ENCODE measurements around the gene PCGF1. TPM values are rescaled to one million over a fixed set of nuclear protein-coding genes. Genes with fewer than 3 reads are reported as not detected.
A peak's percentile ranks its signal among the peaks of the same experiment; 100 is the strongest.

The PCGF1 gene
- total and polyA plus RNA-seq, 2 of the 13 experiments (the other 11 are each of a cell fraction or from before 2014, with no cell fraction given) = 20.4 to 22.6 TPM

DNA sequence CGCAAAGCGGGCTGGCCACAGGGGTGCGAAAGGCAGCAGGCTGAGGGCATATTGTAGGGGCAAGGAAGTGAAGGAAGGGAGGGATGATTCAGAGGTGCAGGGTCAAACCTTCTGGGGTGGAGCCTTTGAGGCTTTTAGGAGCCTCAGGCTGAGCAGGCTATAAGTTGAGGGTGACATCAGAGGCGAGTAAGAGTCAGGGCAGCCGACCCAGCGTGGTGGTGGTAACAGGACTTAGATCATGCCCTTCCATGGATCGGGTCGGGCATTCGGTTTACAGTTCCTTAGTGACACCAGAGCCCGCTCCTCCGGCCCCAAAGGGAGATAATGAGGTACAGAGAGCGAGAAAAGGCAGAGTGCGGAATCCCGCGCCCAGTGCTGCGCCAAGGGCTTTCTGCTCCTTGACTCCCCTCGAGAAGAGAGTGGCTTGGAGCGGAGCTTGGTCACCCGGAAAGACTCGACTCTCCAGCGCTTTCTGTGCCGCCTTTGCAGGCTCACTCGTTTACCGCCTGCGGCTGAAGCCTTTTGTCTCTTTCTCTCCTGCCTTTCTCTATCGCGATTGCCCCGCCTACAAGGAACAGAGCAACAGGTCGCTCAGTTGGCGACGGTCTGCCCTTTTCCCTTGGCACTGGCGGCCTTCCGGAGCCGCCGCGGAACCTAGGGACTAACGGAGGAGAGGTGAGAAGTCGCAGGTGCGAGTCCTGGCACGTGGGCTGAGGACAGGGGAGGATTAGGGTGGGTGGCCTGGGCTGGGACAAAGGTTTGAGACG, 8.8 kb downstream of the PCGF1 start (continued):
- TF ChIP-seq, protein P1, sequence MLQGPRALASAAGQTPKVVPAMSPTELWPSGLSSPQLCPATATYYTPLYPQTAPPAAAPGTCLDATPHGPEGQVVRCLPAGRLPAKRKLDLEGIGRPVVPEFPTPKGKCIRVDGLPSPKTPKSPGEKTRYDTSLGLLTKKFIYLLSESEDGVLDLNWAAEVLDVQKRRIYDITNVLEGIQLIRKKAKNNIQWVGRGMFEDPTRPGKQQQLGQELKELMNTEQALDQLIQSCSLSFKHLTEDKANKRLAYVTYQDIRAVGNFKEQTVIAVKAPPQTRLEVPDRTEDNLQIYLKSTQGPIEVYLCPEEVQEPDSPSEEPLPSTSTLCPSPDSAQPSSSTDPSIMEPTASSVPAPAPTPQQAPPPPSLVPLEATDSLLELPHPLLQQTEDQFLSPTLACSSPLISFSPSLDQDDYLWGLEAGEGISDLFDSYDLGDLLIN (CRISPR knock-in tag; IDR thresholded peaks at IDR 0.05; ENCODE audit: borderline replicate concordance) = no peak
- TF ChIP-seq ATAD3A (CRISPR knock-in tag; IDR thresholded peaks at IDR 0.05) (no peak), ZNF550 (CRISPR knock-in tag; IDR thresholded peaks at IDR 0.05; ENCODE audit: borderline replicate concordance) (no peak), PAF1 (CRISPR knock-in tag; IDR thresholded peaks at IDR 0.05) (peak; percentile 64; the same call in 1 of the 2 replicates), ZNF577 (CRISPR knock-in tag; IDR thresholded peaks at IDR 0.05; ENCODE audit: borderline replicate concordance, low read depth) (no peak), CREM (IDR thresholded peaks at IDR 0.05) (no peak), CREM (CRISPR knock-in tag; IDR thresholded peaks at IDR 0.05) (no peak), NBN (conservative IDR thresholded peaks at IDR 0.05) (no peak), SALL1 (CRISPR knock-in tag; IDR thresholded peaks at IDR 0.05) (0 out of 2 replicates have a peak, but pooled peaks have one; percentile 9), ETV6 (CRISPR knock-in tag; conservative IDR thresholded peaks at IDR 0.05) (no peak), KDM4B (CRISPR knock-in tag; IDR thresholded peaks at IDR 0.05) (no peak)
- TF ChIP-seq, protein P2, sequence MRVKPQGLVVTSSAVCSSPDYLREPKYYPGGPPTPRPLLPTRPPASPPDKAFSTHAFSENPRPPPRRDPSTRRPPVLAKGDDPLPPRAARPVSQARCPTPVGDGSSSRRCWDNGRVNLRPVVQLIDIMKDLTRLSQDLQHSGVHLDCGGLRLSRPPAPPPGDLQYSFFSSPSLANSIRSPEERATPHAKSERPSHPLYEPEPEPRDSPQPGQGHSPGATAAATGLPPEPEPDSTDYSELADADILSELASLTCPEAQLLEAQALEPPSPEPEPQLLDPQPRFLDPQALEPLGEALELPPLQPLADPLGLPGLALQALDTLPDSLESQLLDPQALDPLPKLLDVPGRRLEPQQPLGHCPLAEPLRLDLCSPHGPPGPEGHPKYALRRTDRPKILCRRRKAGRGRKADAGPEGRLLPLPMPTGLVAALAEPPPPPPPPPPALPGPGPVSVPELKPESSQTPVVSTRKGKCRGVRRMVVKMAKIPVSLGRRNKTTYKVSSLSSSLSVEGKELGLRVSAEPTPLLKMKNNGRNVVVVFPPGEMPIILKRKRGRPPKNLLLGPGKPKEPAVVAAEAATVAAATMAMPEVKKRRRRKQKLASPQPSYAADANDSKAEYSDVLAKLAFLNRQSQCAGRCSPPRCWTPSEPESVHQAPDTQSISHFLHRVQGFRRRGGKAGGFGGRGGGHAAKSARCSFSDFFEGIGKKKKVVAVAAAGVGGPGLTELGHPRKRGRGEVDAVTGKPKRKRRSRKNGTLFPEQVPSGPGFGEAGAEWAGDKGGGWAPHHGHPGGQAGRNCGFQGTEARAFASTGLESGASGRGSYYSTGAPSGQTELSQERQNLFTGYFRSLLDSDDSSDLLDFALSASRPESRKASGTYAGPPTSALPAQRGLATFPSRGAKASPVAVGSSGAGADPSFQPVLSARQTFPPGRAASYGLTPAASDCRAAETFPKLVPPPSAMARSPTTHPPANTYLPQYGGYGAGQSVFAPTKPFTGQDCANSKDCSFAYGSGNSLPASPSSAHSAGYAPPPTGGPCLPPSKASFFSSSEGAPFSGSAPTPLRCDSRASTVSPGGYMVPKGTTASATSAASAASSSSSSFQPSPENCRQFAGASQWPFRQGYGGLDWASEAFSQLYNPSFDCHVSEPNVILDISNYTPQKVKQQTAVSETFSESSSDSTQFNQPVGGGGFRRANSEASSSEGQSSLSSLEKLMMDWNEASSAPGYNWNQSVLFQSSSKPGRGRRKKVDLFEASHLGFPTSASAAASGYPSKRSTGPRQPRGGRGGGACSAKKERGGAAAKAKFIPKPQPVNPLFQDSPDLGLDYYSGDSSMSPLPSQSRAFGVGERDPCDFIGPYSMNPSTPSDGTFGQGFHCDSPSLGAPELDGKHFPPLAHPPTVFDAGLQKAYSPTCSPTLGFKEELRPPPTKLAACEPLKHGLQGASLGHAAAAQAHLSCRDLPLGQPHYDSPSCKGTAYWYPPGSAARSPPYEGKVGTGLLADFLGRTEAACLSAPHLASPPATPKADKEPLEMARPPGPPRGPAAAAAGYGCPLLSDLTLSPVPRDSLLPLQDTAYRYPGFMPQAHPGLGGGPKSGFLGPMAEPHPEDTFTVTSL (CRISPR knock-in tag; IDR thresholded peaks at IDR 0.05; ENCODE audit: borderline replicate concordance) = 0 out of 2 replicates have a peak, but pooled peaks have one; percentile 36
- TF ChIP-seq, protein P3, sequence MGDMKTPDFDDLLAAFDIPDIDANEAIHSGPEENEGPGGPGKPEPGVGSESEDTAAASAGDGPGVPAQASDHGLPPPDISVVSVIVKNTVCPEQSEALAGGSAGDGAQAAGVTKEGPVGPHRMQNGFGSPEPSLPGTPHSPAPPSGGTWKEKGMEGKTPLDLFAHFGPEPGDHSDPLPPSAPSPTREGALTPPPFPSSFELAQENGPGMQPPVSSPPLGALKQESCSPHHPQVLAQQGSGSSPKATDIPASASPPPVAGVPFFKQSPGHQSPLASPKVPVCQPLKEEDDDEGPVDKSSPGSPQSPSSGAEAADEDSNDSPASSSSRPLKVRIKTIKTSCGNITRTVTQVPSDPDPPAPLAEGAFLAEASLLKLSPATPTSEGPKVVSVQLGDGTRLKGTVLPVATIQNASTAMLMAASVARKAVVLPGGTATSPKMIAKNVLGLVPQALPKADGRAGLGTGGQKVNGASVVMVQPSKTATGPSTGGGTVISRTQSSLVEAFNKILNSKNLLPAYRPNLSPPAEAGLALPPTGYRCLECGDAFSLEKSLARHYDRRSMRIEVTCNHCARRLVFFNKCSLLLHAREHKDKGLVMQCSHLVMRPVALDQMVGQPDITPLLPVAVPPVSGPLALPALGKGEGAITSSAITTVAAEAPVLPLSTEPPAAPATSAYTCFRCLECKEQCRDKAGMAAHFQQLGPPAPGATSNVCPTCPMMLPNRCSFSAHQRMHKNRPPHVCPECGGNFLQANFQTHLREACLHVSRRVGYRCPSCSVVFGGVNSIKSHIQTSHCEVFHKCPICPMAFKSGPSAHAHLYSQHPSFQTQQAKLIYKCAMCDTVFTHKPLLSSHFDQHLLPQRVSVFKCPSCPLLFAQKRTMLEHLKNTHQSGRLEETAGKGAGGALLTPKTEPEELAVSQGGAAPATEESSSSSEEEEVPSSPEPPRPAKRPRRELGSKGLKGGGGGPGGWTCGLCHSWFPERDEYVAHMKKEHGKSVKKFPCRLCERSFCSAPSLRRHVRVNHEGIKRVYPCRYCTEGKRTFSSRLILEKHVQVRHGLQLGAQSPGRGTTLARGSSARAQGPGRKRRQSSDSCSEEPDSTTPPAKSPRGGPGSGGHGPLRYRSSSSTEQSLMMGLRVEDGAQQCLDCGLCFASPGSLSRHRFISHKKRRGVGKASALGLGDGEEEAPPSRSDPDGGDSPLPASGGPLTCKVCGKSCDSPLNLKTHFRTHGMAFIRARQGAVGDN (CRISPR knock-in tag; IDR thresholded peaks at IDR 0.05) = 0 out of 2 replicates have a peak, but pooled peaks have one; percentile 64
